Measurements from ENCODE around the gene RBM10. TPM values are rescaled to one million over a fixed set of nuclear protein-coding genes. Genes with fewer than 3 reads are reported as not detected.

Gene RBM10
- total RNA-seq, 1 donor from 2014 or later, result 32.1 TPM

GRCh38 chrX:47138171-47138570, 6.8 kb upstream of the RBM10 start:
- TF ChIP-seq, protein P1, sequence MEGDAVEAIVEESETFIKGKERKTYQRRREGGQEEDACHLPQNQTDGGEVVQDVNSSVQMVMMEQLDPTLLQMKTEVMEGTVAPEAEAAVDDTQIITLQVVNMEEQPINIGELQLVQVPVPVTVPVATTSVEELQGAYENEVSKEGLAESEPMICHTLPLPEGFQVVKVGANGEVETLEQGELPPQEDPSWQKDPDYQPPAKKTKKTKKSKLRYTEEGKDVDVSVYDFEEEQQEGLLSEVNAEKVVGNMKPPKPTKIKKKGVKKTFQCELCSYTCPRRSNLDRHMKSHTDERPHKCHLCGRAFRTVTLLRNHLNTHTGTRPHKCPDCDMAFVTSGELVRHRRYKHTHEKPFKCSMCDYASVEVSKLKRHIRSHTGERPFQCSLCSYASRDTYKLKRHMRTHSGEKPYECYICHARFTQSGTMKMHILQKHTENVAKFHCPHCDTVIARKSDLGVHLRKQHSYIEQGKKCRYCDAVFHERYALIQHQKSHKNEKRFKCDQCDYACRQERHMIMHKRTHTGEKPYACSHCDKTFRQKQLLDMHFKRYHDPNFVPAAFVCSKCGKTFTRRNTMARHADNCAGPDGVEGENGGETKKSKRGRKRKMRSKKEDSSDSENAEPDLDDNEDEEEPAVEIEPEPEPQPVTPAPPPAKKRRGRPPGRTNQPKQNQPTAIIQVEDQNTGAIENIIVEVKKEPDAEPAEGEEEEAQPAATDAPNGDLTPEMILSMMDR (IDR thresholded peaks at IDR 0.05), result no peak
- Histone ChIP-seq H3K27ac (no peak overlapping the region), H3K4me3 (no peak overlapping the region), H3K27me3 (ENCODE audit: low read depth) (no peaks in the 10 kb centered on the region), H3K9me3 (no peaks in the 10 kb centered on the region), H3K36me3 (peaks cover 18% of the 10 kb centered on the region), H3K4me1 (no peaks in the 10 kb centered on the region)
- no peak for ATAC-seq
- no peak for DNase-seq
- intact Hi-C loops (cut with DNase I), result no loop called here

DNA sequence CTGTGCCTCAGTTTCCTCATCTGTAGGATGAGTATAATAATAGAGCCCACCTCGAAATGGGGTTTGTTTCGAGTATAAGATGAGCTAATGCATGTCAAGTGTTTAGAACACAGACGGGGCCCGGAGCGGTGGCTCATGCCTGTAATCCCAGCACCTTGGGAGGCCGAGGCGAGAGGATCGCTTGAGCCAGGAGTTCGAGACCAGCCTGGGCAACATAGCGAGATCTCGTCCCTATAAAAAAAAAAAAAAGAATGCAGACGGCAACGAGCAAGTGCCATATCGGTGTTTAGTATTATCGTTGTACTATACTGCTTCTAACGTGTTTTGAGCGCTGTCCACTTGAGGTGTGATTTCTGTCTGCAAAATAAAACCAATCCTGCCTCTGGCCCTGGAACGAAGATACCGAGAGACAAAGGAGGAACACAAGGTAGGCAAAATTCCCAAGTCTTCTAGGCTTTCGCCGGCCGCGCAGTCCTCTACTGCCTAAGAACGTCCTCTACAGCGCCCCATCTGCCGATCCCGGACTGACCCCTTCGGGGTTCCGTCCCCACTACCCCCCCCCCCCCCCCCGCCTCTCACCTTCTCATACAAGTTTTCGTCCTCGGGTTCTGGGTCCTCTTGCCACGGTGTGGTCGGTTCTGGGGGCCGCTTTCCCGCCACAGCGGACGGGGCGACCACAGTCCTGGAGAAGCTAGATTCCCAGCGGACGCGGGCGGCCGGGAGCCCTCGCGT, 961 bp upstream of the RBM10 start:
- TF ChIP-seq, protein P1 (IDR thresholded peaks at IDR 0.05), result no peak
- Histone ChIP-seq H3K27me3 (ENCODE audit: low read depth) (no peaks in the 10 kb centered on the region), H3K27ac (peak overlapping the region; percentile 87), H3K4me1 (peaks cover 7% of the 10 kb centered on the region), H3K9me3 (no peaks in the 10 kb centered on the region), H3K36me3 (peaks cover 18% of the 10 kb centered on the region), H3K4me3 (peak overlapping the region; percentile 56)
- peak; percentile 52 to 60 for ATAC-seq
- intact Hi-C loops (cut with DNase I), result no loop called here
- peak; percentile 51 for DNase-seq

- peak overlapping the region; percentile 56 for H3K4me3 ChIP-seq
- TF ChIP-seq, protein P1 (IDR thresholded peaks at IDR 0.05), result no peak
- peak overlapping the region; percentile 87 for H3K27ac ChIP-seq
- intact Hi-C loops (cut with DNase I), result no loop called here
- DNase-seq (no peak), ATAC-seq (peak; percentile 40 to 52)
- peaks cover 23% of the 10 kb centered on the region for H3K36me3 ChIP-seq
- H3K27me3 ChIP-seq (ENCODE audit: low read depth), result no peaks in the 10 kb centered on the region
- no peaks in the 10 kb centered on the region for H3K9me3 ChIP-seq
- H3K4me1 ChIP-seq, result peaks cover 7% of the 10 kb centered on the region
Observed at GRCh38 chrX:47145395-47146120, 537 bp downstream of the RBM10 start.

DNA sequence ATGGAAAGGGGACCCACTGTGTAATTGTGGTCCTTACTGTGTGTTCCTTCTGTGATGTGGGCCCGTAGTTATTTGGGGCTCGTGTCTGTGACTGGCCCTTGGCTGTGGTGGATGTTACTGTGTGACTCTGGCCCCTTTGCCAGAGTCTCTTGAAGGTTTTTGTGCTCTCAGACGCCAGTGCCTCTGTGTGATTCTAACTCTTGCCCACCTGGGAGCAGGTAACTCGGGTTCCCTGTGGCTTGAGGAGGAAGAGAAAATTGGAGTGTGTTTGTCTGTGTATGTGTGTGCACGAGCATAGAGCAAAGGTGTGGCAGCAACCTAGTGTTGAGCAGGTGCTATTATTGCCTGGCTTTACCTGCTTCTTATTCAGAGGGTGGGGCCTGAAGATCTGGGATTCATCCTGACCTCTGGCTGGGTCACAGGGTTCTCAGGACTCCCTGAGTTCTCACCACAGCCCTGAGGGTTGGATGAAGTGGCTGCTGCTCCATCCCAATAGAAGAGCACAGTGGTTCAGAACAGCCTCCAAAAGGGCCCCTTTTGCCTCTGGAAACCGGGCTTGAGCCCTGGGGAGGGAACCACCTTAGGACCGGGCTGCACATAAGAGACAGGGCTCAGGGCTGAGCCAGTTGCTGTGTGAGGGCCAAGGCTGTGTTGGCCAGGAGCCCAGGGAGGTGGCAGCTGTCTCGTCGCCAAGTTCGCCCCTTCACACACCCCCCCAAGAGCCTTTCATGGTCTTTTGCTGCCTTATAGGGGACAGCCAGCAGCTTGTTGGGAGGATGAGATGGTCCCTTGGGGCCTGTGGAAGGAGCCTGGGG, 1.3 kb downstream of the RBM10 start:
- Histone ChIP-seq H3K4me3 (peak overlapping the region; percentile 56), H3K36me3 (peaks cover 25% of the 10 kb centered on the region), H3K27ac (no peak overlapping the region), H3K4me1 (peaks cover 7% of the 10 kb centered on the region), H3K27me3 (ENCODE audit: low read depth) (no peaks in the 10 kb centered on the region), H3K9me3 (no peaks in the 10 kb centered on the region)
- no peak for ATAC-seq
- intact Hi-C loops (cut with DNase I), result no loop called here
- no peak for DNase-seq
- TF ChIP-seq, protein P1 (IDR thresholded peaks at IDR 0.05), result no peak
